NCI-H446 treated with DMSO at 0.1 percent for 48 hours (cell line): ENCODE results near the gene SLC25A10.
"Not testable (repeated sequence)": the region's sequence is repeated elsewhere in the genome, so short reads cannot be mapped to it uniquely, and the experiment has no call there.

Experiments used
- DNase-seq: peaks from one replicate; lab custom pipeline; 2025; lab: John Stamatoyannopoulos, UW

Gene SLC25A10, protein sequence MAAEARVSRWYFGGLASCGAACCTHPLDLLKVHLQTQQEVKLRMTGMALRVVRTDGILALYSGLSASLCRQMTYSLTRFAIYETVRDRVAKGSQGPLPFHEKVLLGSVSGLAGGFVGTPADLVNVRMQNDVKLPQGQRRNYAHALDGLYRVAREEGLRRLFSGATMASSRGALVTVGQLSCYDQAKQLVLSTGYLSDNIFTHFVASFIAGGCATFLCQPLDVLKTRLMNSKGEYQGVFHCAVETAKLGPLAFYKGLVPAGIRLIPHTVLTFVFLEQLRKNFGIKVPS

GRCh38 chr17:81711814-81712467 is at the start of gene SLC25A10:
SLC25A10 (plus strand) TSS chr17:81712284; CDS start chr17:81712427, 143 bp downstream.
- DNase-seq, result peak; percentile 45

DNA sequence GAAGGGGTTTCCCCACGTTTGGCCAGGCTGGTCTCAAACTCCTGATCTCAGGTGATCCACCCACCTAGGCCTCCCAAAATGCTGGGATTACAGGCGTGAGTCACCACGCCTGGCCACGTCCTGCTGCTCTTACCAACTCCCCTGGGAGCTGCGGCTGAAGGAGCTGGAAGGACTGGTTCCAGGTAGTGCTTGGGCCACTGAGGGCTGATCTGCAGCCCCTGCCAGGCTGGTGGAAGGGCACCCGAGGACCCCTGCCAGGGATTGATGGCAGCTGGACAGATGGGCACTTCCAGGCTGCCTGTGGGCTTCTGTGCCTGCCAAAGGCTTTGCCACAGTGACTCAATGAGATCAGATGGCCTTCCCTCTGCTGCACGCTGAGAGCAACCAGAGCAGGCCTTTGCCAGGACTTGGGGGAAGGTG is 48.0 kb upstream of the SLC25A10 start:
- no peak for DNase-seq

DNA sequence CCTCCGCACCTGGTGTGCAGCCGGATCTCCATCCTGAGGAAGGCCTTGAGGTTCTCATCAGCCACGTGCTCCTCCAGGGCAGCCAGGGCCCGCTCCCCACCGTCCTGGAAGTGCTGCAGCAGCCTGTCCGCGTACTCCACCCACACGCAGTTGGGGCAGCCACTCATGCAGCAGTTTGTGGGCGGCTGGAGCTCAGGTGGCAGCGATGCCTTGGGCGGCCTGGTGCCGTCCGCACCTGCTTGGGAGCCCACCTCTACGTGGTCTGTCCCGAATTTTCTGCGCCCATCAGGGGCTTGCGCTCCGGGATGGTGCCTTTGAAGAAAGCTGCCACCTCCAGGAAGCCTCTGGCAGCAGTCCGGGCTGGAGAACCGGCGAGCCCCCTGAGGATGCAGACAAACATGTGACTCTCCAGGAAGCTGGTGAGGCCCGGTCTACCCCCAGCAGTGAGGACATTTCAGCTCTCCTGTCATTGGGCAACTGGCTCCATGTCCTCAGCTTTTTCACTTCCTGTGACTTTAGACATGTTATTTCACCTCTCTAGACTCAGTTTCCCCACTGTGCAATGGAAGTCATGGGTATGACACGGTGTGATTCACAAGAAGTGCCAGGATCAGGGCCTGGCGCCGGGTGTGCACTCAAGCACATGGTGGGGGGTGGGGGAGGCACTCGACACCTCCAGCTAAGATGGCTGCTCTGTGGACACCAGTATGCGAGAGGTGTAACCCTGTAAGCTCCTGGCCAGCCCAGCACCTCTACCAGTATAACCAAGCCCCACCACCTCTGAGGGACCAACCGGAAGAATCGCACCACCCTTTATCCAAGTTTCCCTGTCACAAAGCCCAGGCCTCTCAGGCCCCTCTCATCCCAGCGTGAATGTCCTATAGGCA is 46.6 kb upstream of the SLC25A10 start:
- DNase-seq, result peak; percentile 15

GRCh38 chr17:81666092-81666341 is 46.1 kb upstream of the SLC25A10 start:
- no peak for DNase-seq

- DNase-seq, result peak; percentile 87
Observed at GRCh38 chr17:81666342-81667191, 45.5 kb upstream of the SLC25A10 start, which contains the start of the genes CCDC137 and OXLD1. CCDC137 (plus strand) TSS chr17:81666737; CDS start chr17:81666767, 30 bp downstream. OXLD1 (minus strand) TSS chr17:81666605; CDS start chr17:81666577, 28 bp downstream.

- no peak for DNase-seq
Observed at GRCh38 chr17:81667754-81668153, 44.3 kb upstream of the SLC25A10 start.

DNA sequence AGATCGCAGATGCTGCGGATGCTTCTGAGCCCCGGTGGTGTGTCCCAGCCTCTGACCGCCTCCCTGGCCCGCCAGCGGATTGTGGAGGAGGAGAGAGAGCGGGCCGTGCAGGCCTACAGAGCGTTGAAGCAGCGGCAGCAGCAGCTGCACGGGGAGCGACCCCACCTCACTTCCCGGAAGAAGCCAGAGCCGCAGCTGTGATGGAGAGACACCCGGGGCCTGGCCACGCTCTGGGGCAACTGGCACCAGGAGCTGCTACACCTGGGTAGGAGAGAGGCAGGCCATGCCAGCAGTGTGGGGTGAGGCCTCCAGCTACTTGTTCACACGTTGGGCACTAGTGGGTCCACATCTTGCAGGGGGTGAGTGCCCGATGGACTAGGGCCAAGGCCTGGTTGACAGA is 39.6 kb upstream of the SLC25A10 start:
- DNase-seq, result no peak

GRCh38 chr17:81672954-81673353 is 39.1 kb upstream of the SLC25A10 start:
- DNase-seq, result no peak

- DNase-seq, result no peak
Observed at GRCh38 chr17:81673561-81674258, 38.4 kb upstream of the SLC25A10 start.

- DNase-seq, result not testable (repeated sequence)
Observed at GRCh38 chr17:81675515-81676221, 36.4 kb upstream of the SLC25A10 start.

DNA sequence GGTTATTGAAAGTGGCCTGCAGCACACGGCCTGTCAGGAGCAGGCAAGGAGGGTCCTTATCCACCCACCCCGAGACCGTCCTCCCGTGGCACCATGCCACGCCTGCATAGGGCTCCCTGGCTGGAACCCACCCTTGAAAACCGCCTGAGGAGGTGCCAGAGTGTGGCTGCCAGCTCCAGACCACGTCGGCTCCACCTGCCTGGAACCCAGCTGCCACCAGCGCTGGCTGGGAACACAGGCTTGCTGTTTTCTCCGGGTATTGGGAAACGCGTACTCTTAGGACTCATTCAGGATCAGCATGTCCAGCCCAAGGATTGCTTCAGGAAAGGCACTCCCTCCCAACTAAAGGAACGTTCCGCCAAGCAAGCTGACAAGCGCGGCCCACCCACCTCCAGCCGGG is 35.2 kb upstream of the SLC25A10 start:
- no peak for DNase-seq

GRCh38 chr17:81680150-81680549 is 31.9 kb upstream of the SLC25A10 start:
- DNase-seq, result no peak

DNA sequence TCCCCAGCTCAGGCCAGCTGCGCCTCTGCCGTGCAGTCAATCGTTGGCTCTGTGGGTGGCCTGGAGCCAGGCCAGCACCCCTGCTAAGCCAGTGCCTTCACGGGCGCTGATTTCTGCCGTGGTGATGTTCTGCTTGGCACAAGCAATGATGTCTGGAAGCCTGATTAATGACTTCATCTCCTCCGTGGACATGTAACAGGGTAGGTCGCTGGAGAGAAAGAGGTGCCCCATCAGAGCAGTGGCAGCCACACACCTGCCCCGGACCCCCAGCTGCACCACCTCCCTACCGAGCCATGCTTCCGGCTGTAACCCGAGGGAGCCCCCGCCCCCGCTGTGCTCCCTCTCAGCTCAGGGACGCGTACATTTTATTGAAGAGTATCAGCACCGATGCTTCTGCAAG is 30.4 kb upstream of the SLC25A10 start:
- DNase-seq, result peak; percentile 57

GRCh38 chr17:81682565-81683207 is 29.4 kb upstream of the SLC25A10 start:
- no peak for DNase-seq

DNA sequence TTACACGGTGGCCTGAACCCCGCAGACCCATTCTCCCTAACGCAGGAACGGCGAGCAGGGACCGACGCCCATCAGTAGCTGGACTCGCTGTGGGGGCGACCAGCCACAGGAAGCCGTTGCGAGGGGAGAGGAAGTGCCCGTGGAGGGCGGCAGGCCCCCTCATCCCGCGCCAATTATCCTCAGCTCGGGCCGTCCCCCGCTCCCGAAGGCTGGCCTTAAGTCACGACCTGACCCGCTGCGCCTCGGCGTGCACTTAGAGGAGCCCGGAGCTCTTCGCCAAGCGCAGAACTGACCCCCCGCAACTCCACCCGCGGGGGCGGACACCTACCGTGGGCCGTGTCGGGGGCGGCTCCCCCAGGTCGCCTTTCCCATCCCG is 28.9 kb upstream of the SLC25A10 start:
- DNase-seq, result no peak

DNA sequence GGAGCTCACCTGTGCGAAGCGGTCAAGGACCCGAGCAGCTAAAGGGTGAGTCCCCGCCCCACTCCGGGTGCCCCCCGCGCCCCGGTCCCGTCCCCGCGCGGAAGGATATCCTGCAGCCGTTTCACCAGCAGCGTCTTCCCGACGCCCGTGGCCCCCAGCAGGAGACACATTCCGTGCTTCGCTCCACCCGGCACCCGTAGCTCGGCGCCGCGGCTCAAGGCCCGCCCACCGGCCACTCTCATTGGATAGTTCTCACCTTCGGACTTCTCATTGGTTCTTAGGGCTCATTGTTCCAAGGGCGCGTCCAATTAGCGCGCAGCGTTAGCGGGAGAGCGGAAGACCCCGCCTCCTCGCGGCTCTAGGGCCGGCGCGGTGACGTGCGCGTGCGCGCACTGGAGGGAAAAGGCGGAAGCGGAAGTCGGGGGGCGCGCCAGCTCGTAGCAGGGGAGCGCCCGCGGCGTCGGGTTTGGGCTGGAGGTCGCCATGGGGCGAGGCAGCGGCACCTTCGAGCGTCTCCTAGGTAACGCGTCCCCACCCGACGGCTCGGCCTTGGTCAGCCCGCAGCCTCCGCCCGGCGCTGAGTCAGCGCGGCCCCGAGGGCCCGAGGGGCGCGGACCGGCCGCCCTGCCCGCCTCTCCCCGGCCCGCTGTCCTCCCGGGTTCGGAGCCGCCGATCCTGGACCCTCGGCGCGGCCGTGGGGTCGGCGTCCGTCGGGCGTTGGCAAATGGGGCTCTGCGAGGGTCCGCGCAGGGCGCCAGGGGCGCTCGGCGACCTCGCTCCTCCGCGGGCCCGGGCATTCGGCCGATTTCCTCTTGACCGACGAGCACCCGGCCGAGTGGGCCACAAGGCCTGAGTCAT is 28.3 kb upstream of the SLC25A10 start, which contains the start of the genes ARL16 and HGS:
TSS of gene ARL16 (minus strand) at position 214 of the 858 bp plus-strand sequence. CDS start at position 170, 44 bp downstream.
TSS of gene HGS (plus strand) at position 428 of the 858 bp plus-strand sequence. CDS start at position 484, 56 bp downstream.
- peak; percentile 98 for DNase-seq

DNA sequence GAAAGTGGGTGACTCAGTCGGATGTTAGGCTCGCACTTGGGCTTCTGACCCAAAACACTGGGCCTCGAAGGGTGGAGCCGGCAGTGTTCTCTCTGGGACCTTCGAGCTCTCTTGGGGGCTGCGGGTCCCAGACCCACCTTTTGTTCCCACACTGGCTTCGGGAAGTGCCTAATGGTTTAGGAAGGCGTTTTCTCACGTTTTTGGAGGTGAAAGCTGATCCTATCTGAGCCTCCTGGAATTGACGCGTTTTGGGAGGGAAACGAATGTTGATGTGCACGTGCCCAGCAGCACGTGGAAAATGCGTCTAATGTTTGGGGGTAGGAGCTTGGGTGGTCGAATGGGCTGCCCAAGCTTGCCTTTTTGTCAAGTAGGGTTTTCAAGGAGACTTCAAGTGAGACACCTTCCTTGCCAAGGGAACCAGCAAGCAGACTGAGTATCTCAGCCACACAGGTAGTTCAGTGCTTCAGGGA is 27.6 kb upstream of the SLC25A10 start:
- DNase-seq, result no peak

DNA sequence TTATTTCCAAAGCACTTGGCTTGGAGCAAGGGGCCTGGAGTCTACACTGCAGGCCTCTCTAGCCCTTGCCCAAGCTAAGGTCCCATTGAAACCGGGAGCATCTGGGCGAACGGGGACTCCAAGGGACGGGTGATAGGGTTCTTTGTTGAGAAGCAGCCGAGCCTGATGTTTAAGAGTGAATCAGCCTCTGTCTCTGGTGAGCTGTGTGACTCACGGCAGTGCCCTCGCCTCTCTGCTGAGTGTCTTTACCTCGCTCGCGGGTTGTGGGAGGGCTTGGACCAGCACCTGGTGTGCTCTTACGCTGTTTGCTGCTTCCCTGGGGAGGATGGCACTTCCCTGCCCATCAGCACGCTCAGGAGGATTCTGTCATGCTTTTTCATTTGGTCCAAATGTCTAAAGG is 27.0 kb upstream of the SLC25A10 start:
- DNase-seq, result no peak

GRCh38 chr17:81686614-81687013 is 25.5 kb upstream of the SLC25A10 start:
- no peak for DNase-seq
